LHCN-M2 (cell line): ENCODE results near the gene GPRC6A. TPM values are rescaled to one million over a fixed set of nuclear protein-coding genes. Genes with fewer than 3 reads are reported as not detected.
"Not testable (repeated sequence)": the region's sequence is repeated elsewhere in the genome, so short reads cannot be mapped to it uniquely, and the experiment has no call there.

ENCODE experiments used
- DNase-seq: peaks from one replicate; pipeline ENCODE4 v3.0.0-alpha.2; 2012; ENCODE audit warnings: low read depth
- polyA plus RNA-seq: library from polyadenylated mRNA; unstranded; fragments of >200 nt; gene quantifications from one replicate; pipeline ENCODE4 v1.2.1, GENCODE V29; 2012; ENCODE audit warnings: missing spikeins
- total RNA-seq: library from RNA; depleted of rRNA; stranded (reverse); fragments of >200 nt; gene quantifications from 2 replicates; pipeline ENCODE4 v1.2.3, GENCODE V29; 2014; rRNA removed

GPRC6A gene
- not detected in 2 replicates for total RNA-seq
- polyA plus RNA-seq, result not detected

- DNase-seq, result no peak
Observed at GRCh38 chr6:116828983-116829382, at the start of gene GPRC6A. GPRC6A (minus strand) TSS chr6:116829083; CDS start chr6:116829013, 70 bp downstream.

- no peak for DNase-seq
Observed at GRCh38 chr6:116877743-116878142, 48.9 kb upstream of the GPRC6A start.

GRCh38 chr6:116876635-116877611 is 48.0 kb upstream of the GPRC6A start, which contains the start of gene RFX6:
RFX6 (plus strand) TSS chr6:116877242; CDS start chr6:116877276, 34 bp downstream.
- DNase-seq, result no peak

- DNase-seq, result no peak
Observed at GRCh38 chr6:116876107-116876506, 47.2 kb upstream of the GPRC6A start.

GRCh38 chr6:116872771-116873170 is 43.9 kb upstream of the GPRC6A start:
- DNase-seq, result no peak

GRCh38 chr6:116866281-116866871 is 37.5 kb upstream of the GPRC6A start:
- peak; percentile 1 for DNase-seq

GRCh38 chr6:116859264-116859663 is 30.4 kb upstream of the GPRC6A start:
- DNase-seq, result no peak

GRCh38 chr6:116858060-116858459 is 29.2 kb upstream of the GPRC6A start:
- no peak for DNase-seq

- peak; percentile 40 for DNase-seq
Observed at GRCh38 chr6:116847227-116847626, 18.3 kb upstream of the GPRC6A start.

GRCh38 chr6:116842459-116842858 is 13.6 kb upstream of the GPRC6A start:
- no peak for DNase-seq

GRCh38 chr6:116840091-116840490 is 11.2 kb upstream of the GPRC6A start:
- peak; percentile 69 for DNase-seq

- DNase-seq, result no peak
Observed at GRCh38 chr6:116836606-116837342, 7.9 kb upstream of the GPRC6A start.

- not testable (repeated sequence) for DNase-seq
Observed at GRCh38 chr6:116834526-116834925, 5.6 kb upstream of the GPRC6A start.

- no peak for DNase-seq
Observed at GRCh38 chr6:116827561-116828240, 1.2 kb downstream of the GPRC6A start.

- DNase-seq, result not testable (repeated sequence)
Observed at GRCh38 chr6:116816336-116816735, 12.5 kb downstream of the GPRC6A start.

GRCh38 chr6:116812051-116812650 is 16.7 kb downstream of the GPRC6A start:
- DNase-seq, result no peak

- no peak for DNase-seq
Observed at GRCh38 chr6:116801971-116802370, 26.9 kb downstream of the GPRC6A start.

GRCh38 chr6:116799945-116800344 is 28.9 kb downstream of the GPRC6A start:
- DNase-seq, result no peak

GRCh38 chr6:116797585-116797984 is 31.3 kb downstream of the GPRC6A start:
- no peak for DNase-seq

- DNase-seq, result no peak
Observed at GRCh38 chr6:116793224-116793623, 35.7 kb downstream of the GPRC6A start.

- peak; percentile 44 for DNase-seq
Observed at GRCh38 chr6:116783852-116784251, 45.0 kb downstream of the GPRC6A start.
